GM21717 (cell line): ENCODE measurements around the gene MTX1.
"Not testable (repeated sequence)": the region's sequence is repeated elsewhere in the genome, so short reads cannot be mapped to it uniquely, and the experiment has no call there.

Source experiments
- ATAC-seq: cut with Tn5 transposase; IDR thresholded peaks from one replicate; pipeline ENCODE4 v1.9.1; 2021; ENCODE audit warnings: mild to moderate bottlenecking, moderate library complexity; ENCODE audit not compliant: unreplicated experiment

MTX1 gene

DNA sequence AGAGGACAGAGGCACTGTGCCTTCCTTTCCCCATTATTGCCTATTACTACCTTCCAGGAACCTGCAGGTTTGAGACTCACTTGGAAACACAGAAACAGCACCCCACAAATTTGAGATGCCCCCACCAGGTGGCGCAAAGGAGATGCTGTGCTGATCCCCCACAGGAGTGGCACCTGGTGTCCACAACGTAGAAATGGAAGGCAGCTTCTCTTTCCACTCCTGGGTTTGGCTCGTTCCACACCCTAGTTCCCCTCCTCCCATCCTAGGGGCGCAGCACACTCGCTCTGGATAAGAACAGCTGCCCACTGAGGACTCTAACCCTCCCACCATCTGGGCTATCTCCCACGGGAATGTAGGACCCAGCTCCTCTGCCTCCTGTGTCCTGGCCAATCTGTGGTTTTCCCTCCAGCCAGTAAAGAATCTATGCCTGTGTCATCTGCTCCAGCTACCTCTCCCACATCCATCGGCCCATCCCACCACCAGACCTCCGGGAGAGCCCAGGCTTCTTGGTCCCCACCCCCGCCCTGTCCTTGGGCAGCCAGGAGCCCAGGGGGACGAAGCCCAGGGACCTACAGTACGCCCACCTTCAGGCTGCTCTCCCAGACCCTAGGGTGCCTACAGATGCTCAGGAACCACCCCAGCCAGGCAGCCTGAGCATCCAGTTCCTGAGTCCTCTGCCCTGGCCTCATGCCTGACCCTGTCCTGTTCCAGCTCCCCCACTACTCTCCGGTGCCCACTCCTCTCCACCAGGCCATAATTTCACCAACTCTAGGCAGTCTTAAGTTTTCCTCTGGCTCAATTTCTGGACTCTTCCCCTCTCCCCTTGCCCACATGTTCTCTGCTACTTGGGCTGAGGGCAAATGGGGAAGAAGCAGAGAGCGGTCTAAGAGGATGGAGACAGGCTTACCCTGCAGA is 1.3 kb upstream of the MTX1 start:
- ATAC-seq: no peak

DNA sequence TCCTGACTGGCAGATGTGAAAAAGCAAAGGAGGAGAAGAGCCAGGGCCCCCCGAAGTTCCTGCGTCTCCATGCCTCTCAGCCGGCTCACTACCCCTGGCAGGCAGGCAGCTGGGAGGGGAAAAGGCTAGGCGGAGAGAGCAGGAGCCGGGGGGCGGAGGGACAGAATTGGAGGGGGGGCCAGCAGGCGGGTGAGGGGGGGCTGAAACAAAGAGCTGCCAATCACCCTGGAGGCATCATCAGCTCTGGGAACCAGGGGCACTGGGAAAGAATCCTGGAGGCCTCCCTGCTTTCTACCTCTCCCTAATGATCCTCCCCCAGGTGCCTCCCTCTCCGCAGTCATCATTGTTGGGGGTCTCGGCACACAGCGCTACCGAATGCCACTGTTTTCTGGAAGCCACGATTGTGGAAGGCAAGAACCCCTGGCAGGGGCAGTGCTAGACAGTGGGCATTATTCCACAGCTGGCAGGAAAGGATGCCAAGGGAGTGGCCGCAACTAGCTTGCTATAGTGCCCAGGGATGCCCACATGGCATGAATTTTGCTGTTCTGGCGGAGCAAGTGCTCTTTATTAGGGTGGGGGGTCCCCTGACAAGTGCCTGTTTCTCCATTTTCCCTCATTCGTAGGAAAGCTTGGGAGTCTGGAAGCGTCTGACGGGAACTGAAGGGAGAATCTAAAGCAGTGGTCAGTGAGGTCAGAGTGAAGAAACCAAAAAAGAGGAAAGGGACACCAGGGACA is 522 bp upstream of the MTX1 start, which contains the start of gene THBS3:
THBS3 (minus strand) TSS at position 92 of the 735 bp plus-strand sequence; CDS start at position 71, 21 bp downstream.
- no peak for ATAC-seq

DNA sequence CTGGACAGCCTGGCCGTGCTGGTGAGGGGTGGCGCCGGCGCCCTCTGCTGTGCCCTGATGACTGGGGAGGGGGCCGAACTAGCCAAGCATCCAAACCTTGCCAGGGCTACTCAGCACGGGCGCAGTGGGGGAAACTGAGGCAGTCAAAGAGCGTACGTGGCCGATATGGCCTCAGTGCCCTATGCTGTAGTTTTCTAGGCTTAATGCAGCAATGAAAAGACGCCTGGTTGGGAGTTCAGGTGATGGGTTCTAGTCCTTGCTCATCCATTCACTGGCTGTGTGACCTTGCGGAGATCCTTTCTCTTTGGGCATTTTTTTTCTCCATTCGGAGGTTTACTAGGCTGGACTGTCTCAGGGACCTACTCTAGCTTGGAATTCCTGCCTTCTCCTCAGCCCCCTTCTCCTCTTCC is 822 bp downstream of the MTX1 start:
- no peak for ATAC-seq

DNA sequence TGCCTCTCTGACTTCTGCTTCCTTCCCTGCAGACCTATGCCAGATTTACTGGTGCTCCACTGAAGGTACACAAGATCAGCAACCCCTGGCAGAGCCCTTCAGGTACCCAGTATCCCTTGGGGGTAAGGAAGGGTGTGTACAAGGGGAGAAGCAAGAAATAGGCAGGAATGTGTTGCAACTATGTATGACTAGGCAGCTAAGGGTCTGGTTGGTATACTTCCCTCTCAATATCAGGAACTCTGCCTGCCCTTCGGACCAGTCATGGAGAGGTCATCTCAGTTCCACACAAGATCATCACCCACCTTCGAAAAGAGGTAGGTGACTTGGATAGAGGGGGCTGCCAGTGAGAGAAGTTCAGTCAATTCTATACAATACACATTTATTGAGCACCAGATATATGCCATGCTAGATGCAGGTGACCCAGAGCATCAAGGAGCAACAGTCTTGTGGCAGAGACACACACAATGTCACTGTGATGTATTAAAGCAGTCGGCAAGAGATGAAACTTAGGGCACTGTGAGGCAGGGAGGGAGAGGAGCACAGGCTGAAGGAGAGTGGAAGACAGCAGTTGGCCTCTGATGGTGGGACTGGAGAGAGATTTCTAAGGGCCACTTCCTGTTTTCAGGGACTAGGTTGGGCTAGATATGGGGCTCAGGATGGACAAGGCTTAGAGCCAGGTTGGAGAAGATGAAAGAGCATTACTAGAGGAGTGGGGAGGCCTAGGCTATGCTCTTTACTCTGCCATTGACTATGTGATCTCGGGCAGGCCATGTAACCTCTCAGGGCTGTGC is 2.0 kb downstream of the MTX1 start:
- no peak for ATAC-seq

DNA sequence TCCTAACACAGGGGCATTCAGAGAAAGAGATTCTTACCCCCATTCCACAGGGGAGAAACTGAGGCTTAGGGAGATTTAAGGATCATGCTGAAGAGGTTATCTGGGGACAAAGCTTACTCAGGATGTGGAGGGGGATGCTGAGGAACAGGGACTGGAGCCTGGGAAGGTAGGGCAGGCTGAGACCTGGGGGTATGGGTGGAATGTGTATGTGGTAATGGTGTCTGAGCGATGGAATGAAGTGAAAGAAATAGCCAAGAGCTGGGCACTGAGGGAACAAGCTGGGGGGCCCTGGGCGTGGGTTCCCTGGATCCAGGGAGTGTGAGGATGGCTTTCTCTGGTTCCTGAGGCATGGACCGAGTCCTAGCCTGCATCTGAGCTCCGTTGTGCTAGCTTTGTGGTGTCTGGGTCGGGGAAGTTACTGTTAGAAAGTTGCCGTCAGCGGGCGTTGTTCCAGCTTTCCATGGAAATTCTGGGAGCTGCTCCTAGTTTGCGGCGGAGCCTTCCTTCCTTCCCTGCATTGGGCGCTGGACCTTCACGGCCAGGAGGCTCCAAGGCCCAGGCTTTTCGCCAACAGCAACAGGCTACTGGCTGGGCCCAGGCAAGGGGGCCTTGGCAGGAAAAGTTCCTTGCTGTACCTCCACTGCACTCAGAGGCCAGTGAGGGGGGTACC is 3.0 kb downstream of the MTX1 start:
- ATAC-seq: not testable (repeated sequence)

DNA sequence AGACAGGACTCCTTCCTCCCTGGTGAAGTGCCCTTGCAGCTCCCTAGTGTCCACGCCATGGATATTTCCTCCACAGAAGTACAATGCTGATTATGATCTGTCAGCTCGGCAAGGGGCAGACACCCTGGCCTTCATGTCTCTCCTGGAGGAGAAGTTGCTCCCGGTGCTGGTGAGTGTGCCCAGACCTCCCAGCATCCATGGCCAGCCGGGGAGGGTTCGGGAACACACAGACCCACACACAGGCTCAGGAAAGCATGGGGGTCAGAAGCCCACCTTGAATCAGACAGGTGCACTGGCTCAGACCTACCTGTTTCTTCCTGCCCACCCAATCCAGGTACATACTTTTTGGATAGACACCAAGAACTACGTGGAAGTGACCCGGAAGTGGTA is 3.6 kb downstream of the MTX1 start:
- ATAC-seq: not testable (repeated sequence)

DNA sequence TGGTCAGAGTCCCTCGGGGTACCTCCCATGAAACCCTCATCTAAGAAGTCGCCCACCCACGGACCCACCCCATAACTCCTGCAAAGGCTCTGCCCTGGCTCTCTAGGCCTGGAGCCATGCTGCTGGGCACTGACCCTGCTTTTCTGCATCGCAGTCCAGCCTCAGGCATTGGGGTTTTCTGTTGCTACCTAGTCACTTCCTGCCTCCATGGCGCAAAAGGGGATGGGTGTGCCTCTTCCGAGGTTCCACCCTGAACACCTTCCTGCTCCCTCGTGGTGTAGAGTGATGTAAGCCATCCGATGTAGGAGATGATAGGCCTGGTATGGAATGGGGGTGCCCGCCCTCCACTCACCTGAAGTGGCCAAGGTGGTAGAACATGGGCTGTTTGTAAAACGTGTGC is 6.2 kb downstream of the MTX1 start:
- ATAC-seq: not testable (repeated sequence)

DNA sequence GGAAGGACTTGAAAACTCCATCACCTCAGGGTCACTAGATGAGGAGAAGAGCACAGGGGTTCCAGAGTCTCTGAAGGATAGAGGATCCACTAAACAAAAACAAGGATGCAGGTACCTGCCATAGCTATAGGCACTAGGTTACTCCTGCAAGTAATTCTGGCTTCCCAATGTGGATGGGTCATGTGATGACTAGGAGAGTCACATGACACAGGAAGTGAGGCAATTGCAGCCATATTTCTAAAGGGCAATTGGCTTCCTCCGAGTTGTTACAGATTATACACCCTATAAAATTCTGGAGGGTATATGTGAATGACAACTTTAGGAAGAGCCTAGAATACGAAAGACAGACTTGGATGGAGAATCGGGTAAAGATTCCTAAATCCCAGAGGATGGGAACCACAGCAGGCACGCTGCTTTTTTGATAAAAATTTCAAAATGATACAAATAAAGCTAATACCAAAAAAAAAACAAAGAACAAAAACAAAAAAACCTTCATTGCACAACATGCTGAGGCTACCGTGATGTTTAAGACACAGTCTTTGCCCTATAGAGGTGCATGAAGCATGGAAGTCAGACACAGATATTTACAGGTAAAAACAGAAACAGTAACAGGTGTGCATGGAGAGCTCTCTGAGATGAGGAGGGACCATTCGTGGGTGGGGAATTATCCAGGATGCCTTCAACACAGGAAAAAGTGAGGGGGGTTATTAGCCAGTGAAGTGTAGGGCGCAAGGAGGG is 10.5 kb downstream of the MTX1 start:
- ATAC-seq: no peak

DNA sequence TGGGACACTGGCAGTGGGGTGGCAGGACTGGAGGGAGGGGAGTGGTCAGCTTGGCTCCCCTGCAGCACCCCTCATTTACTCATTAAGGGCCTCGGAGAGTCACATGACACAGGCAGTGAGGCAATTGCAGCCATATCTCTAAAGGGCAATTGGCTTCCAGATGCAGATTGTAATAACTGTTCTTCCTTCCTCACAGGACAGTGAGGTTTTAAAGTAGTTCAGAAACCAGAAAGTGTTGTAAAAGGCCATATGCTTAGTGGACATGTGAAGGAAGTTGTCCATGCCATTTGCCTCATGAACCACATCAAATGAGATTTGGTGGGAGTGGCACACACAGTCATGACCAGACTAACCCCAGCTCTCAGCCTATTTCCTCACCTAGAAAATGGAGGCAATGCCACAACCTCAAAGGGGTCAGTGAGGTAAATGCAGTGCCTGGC is 11.1 kb downstream of the MTX1 start:
- ATAC-seq: no peak

DNA sequence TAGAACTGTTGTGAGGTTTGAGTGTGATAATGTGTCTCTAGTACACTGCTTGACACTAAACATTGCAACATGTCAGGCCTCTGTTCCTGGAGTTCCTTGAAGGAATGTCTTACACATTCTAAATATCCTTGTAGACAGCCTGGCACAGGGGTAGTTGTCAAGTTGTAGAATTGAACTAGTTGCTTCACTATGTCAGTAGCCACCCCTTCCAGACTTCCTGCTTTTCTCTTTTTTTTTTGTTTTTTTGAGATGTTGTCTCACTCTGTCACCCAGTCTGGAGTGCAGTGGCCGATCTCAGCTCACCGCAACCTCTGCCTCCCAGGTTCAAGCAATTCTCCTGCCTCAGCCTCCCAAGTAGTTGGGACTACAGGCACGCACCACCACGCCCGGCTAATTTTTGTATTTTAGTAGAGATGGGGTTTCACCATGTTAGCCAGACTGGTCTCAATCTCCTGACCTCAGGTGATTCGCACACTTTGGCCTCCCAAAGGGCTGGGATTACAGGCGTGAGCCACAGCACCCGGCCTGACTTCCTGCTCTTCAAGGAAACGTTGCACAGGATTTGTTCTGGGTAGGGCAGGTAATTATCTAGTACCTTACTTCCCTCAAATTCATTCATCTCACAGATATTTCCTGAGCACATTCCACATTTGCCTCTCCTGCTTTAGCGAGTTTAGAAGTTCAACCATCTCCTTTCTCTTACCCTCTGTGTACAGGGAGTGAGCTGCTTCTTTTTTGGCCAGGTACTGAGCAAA is 11.9 kb downstream of the MTX1 start:
- ATAC-seq: not testable (repeated sequence)

DNA sequence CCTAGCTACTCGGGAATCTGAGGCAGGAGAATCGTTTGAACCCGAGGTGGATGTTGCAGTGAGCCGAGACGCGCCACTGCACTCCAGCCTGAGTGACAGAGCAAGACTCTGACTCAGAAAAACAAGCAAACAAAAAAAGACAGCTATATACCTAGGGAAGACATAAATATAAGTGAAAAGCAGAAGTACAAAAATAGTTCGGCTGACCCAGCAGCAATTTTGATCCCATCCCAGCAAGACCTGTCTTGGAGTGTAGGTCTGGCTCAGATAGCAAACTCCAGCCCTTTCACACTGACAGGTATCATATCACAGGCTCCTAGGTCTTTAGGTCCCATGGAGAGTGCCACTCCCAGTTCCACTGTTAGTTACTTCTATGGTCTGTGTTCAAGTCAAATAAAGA is 14.6 kb downstream of the MTX1 start:
- ATAC-seq: no peak

DNA sequence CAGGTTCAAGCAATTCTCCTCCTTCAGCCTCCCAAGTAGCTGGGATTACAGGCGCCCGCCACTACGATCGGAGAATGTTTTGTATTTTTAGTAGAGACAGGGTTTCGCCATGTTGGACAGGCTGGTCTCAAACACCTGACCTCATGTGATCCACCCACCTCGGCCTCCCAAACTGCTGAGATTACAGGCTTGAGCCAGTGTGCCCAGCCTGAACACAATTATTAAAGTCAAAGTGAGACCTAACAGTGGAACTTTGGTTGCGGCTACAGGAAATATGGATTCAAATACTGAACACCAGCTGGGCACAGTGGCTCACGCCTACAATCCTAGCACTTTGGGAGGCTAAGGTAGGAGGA is 16.9 kb downstream of the MTX1 start:
- not testable (repeated sequence) for ATAC-seq

DNA sequence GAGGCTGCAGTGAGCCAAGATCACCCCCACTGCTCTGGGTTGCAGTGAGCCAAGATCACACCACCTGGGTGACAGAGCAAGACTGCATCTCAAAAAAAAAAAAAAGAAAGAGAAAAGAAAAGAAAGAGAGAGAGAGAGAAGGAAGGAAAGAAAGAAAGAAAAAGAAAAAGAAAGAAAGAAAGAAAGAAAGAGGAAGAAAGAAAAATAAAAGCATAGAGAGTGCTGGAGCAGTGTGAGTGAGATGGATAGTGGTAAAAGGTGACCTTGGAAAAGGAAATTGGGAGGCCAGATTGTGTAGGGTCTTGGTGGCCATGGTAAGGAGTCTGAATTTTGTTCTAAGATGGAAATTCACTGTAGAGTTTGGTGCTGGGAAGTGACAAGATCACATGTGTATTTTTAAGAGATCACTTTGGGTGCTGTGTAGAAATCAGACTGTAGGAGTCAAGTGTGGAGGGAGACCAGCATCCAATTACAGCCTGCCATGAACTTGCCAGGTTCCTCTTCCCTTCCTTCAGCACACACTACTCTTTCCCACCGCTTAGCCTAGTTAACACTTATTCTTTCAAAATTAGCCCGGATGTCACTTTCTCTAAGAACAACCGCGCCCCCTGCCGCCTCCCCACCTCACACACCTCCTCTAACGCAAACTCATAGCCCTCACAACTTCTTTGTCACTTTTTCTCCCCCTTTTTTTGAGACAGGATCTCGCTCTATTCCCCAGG is 17.9 kb downstream of the MTX1 start:
- ATAC-seq: no peak

DNA sequence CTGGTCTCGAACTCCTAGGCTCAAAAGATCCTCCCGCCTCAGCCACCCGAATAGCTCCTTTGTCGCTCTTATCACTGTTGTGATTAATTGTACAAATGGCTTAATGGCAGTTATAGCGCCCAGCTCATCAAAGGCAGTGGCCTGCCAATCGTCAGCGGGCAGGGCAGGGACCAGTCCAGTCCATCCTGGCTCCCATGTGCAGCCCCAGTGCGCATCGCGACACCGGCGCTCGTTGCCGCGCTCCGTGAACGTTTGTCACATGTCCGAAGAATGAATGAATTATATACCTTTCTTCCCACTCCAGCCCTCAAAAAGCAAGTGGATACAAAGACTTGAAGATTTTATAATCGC is 18.4 kb downstream of the MTX1 start:
- no peak for ATAC-seq

DNA sequence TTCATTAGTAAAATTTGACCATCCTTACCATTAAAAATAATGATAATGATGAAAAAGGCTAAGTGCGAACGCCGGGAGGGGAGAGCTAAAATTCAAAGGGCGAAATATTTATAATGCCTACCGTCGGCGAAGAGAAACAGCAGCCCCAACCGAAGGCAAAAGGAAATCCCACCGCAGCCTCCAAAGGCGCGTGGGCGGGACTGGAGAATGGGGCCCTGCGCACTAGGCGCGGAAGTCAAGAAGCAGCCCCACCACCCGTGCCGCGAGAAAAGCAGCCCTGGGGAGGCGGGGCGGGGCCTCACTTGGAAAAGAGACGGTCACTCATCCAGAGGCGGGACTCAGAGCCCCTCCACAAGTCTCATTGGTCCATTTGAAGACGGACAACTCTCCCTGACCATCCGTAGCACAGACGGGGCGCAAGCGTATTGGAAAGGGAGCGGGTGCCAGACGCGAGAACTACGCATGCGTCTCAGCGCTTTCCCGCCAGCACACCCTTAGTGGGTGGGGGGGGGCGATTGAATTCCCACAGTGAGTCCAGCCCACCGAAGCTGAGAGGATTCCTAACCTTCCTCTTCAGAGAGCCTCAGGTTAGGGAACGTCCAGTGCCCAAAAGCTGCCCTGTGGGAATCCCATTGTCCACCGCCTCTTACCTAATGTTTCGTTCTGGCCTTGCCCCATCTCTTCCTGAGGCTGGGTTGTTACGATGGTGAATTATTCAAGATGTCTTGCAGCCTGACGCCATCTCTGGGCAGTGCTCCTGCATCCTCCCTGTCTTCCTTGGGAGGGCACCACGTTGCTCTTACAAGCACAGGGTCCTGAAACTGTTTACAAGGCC is 19.0 kb downstream of the MTX1 start:
- peak; percentile 77 for ATAC-seq

DNA sequence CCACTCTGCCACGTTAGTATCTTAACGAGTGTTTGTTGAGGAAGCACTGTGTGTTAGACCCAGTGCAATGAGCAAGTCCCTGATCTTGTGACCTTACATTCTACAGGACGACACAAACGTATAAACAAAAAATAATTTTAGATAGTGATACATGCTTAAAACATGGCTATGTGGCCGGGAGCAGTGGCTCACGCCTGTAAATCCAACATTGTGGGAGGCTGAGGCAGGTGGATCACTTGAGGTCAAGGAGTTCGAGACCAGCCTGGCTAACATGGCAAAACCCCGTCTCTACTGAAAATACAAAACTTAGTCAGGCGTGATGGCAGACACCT is 19.6 kb downstream of the MTX1 start:
- ATAC-seq: no peak

DNA sequence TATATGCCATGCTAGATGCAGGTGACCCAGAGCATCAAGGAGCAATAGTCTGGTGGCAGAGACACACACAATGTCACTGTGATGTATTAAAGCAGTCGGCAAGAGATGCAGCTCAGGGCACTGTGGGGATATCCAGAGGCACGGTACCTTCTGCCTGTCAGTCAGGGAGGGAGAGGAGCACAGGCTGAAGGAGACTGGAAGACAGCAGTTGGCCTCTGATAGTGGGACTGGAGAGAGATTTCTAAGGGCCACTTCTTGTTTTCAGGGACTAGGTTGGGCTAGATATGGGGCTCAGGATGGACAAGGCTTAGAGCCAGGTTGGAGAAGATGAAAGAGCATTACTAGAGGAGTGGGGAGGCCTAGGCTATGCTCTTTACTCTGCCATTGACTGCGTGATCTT is 22.8 kb downstream of the MTX1 start:
- ATAC-seq: not testable (repeated sequence)
